ENCODE data around the gene SETD6. TPM values are rescaled to one million over a fixed set of nuclear protein-coding genes. Genes with fewer than 3 reads are reported as not detected.

SETD6 gene, protein sequence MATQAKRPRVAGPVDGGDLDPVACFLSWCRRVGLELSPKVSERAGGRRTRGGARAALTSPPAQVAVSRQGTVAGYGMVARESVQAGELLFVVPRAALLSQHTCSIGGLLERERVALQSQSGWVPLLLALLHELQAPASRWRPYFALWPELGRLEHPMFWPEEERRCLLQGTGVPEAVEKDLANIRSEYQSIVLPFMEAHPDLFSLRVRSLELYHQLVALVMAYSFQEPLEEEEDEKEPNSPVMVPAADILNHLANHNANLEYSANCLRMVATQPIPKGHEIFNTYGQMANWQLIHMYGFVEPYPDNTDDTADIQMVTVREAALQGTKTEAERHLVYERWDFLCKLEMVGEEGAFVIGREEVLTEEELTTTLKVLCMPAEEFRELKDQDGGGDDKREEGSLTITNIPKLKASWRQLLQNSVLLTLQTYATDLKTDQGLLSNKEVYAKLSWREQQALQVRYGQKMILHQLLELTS
- total RNA-seq: 11.8 TPM

DNA sequence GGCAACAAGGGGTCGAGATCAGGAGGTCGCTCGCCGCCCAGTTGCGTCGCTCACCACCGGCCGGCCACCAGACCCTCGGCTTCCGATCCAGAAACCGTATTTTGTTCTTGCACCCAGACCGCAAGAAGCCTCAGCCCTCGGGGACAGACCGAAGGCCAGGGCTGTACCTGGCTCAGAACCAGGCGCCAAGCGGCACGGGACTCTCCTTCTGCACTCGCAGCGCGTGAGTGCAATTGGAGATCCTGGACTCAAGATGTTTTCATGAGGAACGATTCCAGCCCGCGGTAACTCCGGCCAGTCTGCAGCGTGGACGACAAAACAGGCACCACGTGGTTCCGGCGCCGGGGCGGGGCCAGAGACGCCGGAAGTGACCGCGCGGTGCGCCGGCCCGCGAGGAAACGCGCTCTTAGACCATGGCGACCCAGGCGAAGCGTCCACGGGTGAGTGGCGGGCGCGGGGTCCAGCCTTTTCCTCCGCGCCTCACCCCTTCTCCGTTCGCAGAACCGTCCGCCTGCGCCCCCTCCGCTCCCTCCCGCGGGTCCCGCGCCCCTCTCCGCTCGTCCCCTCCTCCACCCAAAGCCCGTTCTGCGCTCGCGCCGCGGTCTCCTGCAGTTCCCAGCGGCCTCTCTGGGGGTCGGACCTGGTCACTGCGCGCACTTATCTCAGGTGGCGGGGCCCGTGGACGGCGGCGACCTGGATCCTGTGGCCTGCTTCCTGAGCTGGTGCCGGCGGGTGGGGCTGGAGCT is at the start of gene SETD6:
SETD6 (plus strand) TSS at position 393 of the 746 bp plus-strand sequence; CDS start at position 414, 21 bp downstream.
- H3K27me3 ChIP-seq (ENCODE audit: insufficient read depth, low read length): no peaks in the 10 kb centered on the region

DNA sequence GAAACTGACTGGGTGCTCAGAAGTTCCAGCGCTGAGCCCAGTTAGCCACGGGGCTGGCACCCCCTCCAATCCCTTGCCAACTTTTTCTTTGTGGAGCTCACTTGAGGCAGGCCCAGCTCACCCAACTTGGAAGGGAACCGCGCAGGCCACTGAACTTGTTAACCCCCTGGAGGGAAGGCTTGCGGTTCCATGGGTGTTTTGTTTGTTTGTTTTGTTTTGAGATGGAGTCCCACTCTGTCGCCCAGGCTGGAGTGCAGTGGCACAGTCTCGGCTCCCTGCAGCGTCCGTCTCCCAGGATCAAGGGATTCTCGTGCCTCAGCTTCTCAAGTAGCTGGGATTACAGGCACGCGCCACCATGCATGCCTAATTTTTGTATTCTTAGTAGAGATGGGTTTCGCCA is 49.5 kb upstream of the SETD6 start:
- peaks cover 13% of the 10 kb centered on the region for H3K4me1 ChIP-seq (ENCODE audit: insufficient read depth, low read length)
- peaks cover 44% of the 10 kb centered on the region for H3K27me3 ChIP-seq (ENCODE audit: insufficient read depth, low read length)

More for the DNA sequence above, at the start of gene SETD6:
- Histone ChIP-seq H3K4me3 (ENCODE audit: low read length) (peak within 1 kb of the TSS; percentile 66), H3K4me1 (ENCODE audit: insufficient read depth, low read length) (peaks cover 14% of the 10 kb centered on the region), H3K9me3 (ENCODE audit: low read depth, low read length) (no peaks in the 10 kb centered on the region)

DNA sequence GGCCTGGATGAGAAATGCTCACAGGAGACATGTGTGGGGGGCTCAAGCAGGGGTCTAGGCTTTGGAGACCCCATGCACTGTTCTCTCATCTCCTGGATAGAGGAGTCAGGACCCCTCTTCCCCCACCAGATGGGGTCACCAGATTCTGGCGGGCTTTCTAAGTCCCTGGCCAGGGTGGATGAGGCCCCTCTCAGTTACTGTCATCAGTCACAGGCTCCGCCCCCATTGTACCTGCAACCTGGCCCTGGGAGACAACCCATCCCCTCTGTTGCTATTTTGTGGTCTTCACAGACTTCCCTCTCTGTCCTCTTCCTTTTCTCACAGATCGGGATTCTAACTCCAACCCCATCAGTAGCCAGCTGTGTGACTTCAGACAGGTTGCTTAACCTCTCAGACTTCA is 48.9 kb upstream of the SETD6 start:
- Histone ChIP-seq H3K9me3 (ENCODE audit: low read depth, low read length) (no peaks in the 10 kb centered on the region), H3K4me3 (ENCODE audit: low read length) (no peak overlapping the region), H3K27me3 (ENCODE audit: insufficient read depth, low read length) (peaks cover 44% of the 10 kb centered on the region), H3K4me1 (ENCODE audit: insufficient read depth, low read length) (peaks cover 13% of the 10 kb centered on the region)

More for the DNA sequence above, 49.5 kb upstream of the SETD6 start:
- no peaks in the 10 kb centered on the region for H3K9me3 ChIP-seq (ENCODE audit: low read depth, low read length)
- H3K4me3 ChIP-seq (ENCODE audit: low read length): no peak overlapping the region

DNA sequence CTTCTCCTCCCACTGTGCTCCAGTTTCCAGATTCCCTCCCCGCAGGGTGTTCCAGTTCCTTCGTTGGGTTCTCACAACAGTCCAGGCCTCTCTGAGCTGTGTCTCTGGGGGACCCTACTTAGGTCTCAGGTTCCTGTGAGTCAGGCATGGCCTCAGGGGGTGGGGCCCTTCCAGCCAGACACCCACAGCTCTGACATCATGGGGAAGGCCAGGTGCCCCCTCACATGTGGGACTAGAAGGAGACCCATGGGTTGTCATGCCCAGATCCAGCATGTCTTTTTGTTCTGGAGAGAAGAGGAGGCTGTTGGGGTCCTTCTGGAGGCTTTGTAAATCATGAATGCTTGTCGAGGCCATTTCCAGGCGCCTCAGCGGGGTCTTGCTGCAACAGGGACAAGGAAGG is 47.4 kb upstream of the SETD6 start:
- H3K9me3 ChIP-seq (ENCODE audit: low read depth, low read length): no peaks in the 10 kb centered on the region
- no peak overlapping the region for H3K4me3 ChIP-seq (ENCODE audit: low read length)
- H3K27me3 ChIP-seq (ENCODE audit: insufficient read depth, low read length): peaks cover 31% of the 10 kb centered on the region
- peaks cover 13% of the 10 kb centered on the region for H3K4me1 ChIP-seq (ENCODE audit: insufficient read depth, low read length)

DNA sequence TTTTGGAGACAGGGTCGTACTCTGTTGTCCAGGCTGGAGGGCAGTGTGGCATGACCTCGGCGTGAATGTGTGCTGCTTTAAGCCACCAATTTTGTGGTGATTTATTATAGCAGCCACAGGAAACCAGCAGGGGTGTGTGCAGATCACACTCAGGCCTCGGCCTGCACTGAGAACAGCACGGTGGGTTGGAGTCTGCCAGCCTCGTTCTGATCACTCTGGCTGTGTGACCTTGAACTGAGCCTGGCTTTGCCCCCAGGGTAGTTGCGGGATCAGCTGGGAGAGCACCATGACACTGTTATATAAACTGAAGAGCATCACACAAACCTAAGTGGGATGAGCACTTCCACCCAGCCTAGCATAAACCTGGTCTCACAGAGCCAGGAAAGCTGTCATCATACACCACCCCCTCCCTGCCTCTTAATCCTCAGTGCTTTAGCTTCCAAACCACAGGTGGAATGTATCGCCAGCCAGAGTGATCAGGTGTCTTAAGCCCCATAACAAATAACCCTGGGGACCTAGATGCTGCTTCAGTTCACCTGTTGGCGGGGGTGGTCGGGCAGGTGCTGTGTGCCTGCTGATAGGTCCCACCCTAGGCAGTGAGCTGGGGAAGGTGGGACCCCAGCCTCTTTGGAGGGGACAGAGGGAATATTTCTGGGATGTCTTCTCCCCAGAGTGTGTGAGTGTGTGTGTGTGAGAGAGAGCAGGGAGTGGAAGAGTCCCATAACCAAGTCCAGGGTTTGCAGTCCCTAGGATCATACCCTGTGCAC is 43.9 kb upstream of the SETD6 start:
- Histone ChIP-seq H3K4me1 (ENCODE audit: insufficient read depth, low read length) (no peaks in the 10 kb centered on the region), H3K27me3 (ENCODE audit: insufficient read depth, low read length) (peaks cover 9% of the 10 kb centered on the region), H3K9me3 (ENCODE audit: low read depth, low read length) (no peaks in the 10 kb centered on the region), H3K4me3 (ENCODE audit: low read length) (no peak overlapping the region)

DNA sequence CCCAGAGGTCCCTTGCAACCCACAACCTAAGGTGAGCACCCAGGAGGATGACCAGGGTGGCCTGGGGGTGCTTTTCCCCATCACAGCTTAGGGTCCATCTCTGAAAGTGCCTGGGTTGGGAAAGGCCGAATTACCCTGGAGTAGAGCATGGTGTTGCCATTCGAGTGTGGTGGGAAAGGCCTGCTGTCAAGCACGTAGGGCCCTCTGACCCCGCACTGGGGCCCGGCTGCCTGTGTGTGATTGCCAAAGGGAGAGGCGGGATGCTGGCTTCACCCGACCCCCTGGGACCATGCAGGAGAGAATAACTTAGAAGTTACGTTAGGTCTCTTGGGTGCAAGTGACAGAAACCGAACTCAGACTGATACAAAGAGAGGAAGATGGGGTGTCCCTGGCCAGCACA is 43.1 kb upstream of the SETD6 start:
- Histone ChIP-seq H3K27me3 (ENCODE audit: insufficient read depth, low read length) (peaks cover 3% of the 10 kb centered on the region), H3K4me1 (ENCODE audit: insufficient read depth, low read length) (no peaks in the 10 kb centered on the region), H3K9me3 (ENCODE audit: low read depth, low read length) (no peaks in the 10 kb centered on the region), H3K4me3 (ENCODE audit: low read length) (no peak overlapping the region)

DNA sequence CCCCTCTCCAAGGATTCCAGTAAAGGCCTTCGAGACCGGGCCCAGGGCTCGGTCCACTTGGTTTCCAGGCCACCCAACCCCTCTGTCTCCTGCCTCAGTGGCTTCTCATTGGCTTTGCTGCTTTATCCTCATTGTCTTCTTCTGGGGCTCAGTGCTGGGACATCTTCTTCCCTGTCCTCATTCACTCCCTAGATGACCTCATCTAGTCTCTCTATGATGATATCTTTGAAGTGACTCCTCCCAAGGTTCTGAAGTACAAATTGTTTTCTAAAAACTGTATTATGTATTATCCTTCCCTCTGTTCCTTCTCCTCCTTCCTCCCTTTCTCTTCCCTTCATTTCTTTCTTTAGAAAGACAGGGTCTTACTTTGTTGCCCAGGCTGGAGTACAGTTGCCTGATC is 42.5 kb upstream of the SETD6 start:
- Histone ChIP-seq H3K9me3 (ENCODE audit: low read depth, low read length) (no peaks in the 10 kb centered on the region), H3K27me3 (ENCODE audit: insufficient read depth, low read length) (peaks cover 3% of the 10 kb centered on the region), H3K4me1 (ENCODE audit: insufficient read depth, low read length) (no peaks in the 10 kb centered on the region), H3K4me3 (ENCODE audit: low read length) (no peak overlapping the region)

DNA sequence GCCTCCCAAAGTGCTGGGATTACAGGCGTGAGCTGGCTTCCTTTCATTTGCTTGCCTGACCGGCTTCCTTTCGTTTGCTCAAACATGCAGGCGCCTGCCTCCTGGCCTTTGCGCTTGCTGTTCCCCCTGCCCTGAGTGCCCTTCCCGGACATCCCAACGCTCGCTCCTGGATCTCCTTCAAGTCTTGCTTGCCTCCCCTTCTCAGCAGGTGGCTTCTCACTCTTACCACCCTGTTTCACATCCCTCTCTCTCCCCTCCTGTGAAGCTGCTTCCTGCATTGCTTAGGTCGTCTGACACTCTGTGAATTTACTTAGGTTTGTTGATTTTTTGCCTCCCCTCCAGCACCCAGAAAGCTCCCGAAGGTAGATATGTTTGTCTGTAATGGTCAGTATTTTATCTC is 41.0 kb upstream of the SETD6 start:
- Histone ChIP-seq H3K4me3 (ENCODE audit: low read length) (no peak overlapping the region), H3K9me3 (ENCODE audit: low read depth, low read length) (no peaks in the 10 kb centered on the region), H3K27me3 (ENCODE audit: insufficient read depth, low read length) (no peaks in the 10 kb centered on the region), H3K4me1 (ENCODE audit: insufficient read depth, low read length) (no peaks in the 10 kb centered on the region)

DNA sequence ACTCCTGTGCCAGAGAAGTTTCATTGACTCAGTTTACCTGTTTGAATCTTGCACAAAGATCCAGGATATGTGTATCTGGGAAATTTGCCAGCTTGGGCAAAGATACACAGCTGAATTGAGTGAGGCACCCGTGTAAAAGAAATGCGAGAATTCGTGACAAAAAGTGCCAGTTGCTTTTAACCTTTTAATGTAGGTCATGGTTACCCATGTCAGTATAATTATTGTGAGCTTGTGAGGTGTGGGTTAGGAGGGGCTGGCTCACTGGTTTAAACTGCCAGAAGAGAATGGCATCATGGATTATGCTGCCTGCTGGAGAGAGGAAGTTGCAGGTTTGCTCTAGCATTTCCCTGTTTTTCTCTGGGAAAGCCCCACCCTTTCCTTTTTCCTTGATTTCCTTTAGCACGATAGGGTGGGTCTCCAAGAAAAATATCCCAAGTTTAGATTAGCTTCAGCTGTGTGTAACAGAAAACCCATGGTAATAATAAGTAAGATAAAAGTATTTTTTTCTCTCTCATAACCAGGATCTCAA is 40.2 kb upstream of the SETD6 start:
- no peaks in the 10 kb centered on the region for H3K4me1 ChIP-seq (ENCODE audit: insufficient read depth, low read length)
- no peaks in the 10 kb centered on the region for H3K27me3 ChIP-seq (ENCODE audit: insufficient read depth, low read length)
- no peaks in the 10 kb centered on the region for H3K9me3 ChIP-seq (ENCODE audit: low read depth, low read length)
- no peak overlapping the region for H3K4me3 ChIP-seq (ENCODE audit: low read length)

DNA sequence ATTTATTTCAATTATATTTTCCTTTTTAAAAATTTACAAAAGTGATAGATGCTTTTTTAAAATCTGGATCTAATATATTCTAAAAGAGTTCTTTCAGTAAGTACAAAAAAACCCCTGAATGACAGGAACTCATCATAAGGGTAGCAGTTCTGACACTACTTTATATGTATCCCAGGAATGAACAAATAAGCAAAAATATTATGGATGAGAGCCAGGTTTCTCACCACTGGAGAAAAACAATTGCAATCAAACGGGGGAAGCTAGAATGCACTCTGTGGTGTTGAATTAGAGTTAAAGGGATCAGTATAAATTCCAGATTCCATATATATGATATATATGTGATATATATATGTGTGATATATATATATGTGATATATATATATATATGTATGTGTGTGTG is 38.5 kb upstream of the SETD6 start:
- Histone ChIP-seq H3K4me3 (ENCODE audit: low read length) (no peak overlapping the region), H3K9me3 (ENCODE audit: low read depth, low read length) (no peaks in the 10 kb centered on the region), H3K27me3 (ENCODE audit: insufficient read depth, low read length) (no peaks in the 10 kb centered on the region), H3K4me1 (ENCODE audit: insufficient read depth, low read length) (no peaks in the 10 kb centered on the region)

DNA sequence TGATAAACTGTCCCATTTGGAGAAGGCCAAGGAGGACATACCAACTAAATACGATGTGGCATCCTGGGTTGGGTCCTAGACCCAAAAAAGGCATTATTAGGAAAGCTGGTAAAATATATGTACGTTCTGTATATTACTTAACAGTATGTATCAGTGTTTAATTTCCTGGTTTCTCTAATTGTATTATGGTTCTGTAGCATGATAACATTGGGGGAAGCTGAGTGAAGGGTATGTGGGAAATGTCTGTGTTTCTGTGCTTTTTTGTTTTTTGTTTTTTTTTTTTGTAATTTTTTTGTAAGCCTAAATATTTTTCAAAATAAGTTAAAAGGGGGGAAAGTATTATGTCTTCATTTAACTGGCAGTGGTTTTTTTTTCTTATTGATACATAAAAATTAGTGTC is 36.9 kb upstream of the SETD6 start:
- no peak overlapping the region for H3K4me3 ChIP-seq (ENCODE audit: low read length)
- no peaks in the 10 kb centered on the region for H3K9me3 ChIP-seq (ENCODE audit: low read depth, low read length)
- H3K4me1 ChIP-seq (ENCODE audit: insufficient read depth, low read length): no peaks in the 10 kb centered on the region
- no peaks in the 10 kb centered on the region for H3K27me3 ChIP-seq (ENCODE audit: insufficient read depth, low read length)

DNA sequence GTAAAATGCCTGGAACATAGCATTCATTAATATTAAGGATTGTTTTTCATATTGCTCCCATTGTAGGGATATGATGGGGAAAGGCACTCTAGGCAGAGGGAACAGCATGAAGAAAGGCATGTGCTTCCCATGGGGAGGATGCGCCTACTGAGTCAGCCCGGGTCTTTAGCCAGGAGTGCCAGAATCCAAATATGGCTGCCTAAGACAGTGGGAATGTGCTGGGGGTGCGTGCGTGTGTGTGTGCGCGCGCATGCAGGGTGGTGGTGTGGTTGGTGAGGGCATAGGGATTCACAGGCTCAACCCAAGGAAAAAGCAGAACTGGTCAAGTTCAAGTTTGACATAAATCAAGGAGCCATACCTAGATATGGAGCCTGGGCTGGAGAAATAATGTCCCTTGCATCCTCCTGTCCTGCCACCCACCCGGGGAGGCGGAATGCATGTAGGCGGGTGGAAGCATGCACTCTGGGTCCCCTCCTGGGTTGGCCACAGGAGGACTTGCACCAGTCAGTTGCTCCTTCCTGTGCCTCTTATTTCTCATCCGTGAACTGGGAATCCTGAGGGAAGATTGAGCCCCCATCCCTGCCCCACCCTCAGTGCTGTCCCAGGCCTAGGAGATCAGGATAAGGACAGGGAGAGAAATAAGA is 34.0 kb upstream of the SETD6 start:
- Histone ChIP-seq H3K9me3 (ENCODE audit: low read depth, low read length) (no peaks in the 10 kb centered on the region), H3K4me3 (ENCODE audit: low read length) (no peak overlapping the region), H3K27me3 (ENCODE audit: insufficient read depth, low read length) (no peaks in the 10 kb centered on the region), H3K4me1 (ENCODE audit: insufficient read depth, low read length) (no peaks in the 10 kb centered on the region)

DNA sequence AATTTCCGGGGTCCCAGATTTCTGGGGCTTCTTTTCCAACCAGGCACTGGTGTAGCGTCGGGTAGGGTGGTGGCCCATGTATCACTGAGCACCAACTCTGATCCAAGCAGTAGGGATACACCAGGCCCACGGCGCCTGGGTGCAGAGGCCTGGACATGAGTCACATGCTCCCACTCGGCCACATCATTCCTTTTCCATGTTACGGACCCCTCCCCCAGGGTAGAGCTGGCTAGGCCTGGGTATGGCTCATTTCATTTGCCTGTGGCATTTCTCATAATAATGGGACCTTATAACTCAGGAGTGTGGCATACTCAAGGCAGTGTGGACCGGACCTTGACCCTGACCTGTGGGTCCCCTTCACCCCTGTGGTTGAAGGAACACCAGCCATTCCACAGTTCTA is 33.4 kb upstream of the SETD6 start:
- no peaks in the 10 kb centered on the region for H3K4me1 ChIP-seq (ENCODE audit: insufficient read depth, low read length)
- no peaks in the 10 kb centered on the region for H3K9me3 ChIP-seq (ENCODE audit: low read depth, low read length)
- H3K4me3 ChIP-seq (ENCODE audit: low read length): no peak overlapping the region
- H3K27me3 ChIP-seq (ENCODE audit: insufficient read depth, low read length): no peaks in the 10 kb centered on the region

DNA sequence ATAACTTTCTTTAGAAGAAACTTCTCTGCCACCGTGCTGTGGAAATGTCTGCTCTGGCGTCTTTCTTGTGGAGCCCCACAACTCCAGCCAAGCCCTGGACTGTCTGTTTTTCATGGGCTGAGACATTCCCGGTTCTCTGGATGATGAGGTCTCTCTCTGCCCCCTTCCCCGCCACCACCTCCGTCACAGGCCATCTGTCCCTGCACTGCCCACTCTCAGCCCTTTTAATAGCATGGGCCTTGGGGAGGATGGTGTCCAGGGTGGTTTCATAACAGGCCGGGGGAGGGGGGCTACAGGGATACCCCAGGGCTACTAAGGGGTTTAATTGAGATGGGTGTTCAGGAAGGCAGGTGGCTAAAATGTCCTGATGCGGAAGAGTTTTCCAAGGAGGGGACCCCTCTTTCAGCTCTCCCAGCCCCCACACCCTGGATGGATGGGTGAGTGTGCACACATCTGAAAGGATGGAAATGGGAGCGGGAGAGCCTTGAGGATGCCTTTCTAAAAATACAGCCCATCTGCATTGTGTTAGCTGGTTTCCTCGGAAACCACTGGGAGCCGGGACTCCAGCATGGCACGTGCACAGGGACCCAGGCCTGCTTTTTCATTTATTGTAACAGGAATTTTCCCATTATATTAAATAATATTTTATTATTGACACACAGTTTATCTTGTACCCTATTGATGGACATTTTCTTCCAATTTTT is 30.0 kb upstream of the SETD6 start:
- no peaks in the 10 kb centered on the region for H3K9me3 ChIP-seq (ENCODE audit: low read depth, low read length)
- no peak overlapping the region for H3K4me3 ChIP-seq (ENCODE audit: low read length)
- peaks cover 4% of the 10 kb centered on the region for H3K4me1 ChIP-seq (ENCODE audit: insufficient read depth, low read length)
- H3K27me3 ChIP-seq (ENCODE audit: insufficient read depth, low read length): no peaks in the 10 kb centered on the region
